ENCODE measurements around the gene C12orf56.
"Not testable (repeated sequence)": the region's sequence is repeated elsewhere in the genome, so short reads cannot be mapped to it uniquely, and the experiment has no call there.

- TF ChIP-seq EZH2 (IDR thresholded peaks at IDR 0.05; ENCODE audit: borderline replicate concordance, low read depth, low read length, severe bottlenecking); POLR2AphosphoS5 (IDR thresholded peaks at IDR 0.05; ENCODE audit: insufficient read depth, low read depth, low read length): not testable (repeated sequence)
- TF ChIP-seq, protein P1, sequence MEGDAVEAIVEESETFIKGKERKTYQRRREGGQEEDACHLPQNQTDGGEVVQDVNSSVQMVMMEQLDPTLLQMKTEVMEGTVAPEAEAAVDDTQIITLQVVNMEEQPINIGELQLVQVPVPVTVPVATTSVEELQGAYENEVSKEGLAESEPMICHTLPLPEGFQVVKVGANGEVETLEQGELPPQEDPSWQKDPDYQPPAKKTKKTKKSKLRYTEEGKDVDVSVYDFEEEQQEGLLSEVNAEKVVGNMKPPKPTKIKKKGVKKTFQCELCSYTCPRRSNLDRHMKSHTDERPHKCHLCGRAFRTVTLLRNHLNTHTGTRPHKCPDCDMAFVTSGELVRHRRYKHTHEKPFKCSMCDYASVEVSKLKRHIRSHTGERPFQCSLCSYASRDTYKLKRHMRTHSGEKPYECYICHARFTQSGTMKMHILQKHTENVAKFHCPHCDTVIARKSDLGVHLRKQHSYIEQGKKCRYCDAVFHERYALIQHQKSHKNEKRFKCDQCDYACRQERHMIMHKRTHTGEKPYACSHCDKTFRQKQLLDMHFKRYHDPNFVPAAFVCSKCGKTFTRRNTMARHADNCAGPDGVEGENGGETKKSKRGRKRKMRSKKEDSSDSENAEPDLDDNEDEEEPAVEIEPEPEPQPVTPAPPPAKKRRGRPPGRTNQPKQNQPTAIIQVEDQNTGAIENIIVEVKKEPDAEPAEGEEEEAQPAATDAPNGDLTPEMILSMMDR (IDR thresholded peaks at IDR 0.05; ENCODE audit: extremely low read depth in 1 of 2, insufficient read depth in 1 of 2, low read depth in 1 of 2, low read length in 2 of 2) = not testable (repeated sequence)
These were observed 50.0 kb downstream of the C12orf56 start for GRCh38 chr12:64340546-64340945.
